ENCODE data around the gene GDNF.

DNA sequence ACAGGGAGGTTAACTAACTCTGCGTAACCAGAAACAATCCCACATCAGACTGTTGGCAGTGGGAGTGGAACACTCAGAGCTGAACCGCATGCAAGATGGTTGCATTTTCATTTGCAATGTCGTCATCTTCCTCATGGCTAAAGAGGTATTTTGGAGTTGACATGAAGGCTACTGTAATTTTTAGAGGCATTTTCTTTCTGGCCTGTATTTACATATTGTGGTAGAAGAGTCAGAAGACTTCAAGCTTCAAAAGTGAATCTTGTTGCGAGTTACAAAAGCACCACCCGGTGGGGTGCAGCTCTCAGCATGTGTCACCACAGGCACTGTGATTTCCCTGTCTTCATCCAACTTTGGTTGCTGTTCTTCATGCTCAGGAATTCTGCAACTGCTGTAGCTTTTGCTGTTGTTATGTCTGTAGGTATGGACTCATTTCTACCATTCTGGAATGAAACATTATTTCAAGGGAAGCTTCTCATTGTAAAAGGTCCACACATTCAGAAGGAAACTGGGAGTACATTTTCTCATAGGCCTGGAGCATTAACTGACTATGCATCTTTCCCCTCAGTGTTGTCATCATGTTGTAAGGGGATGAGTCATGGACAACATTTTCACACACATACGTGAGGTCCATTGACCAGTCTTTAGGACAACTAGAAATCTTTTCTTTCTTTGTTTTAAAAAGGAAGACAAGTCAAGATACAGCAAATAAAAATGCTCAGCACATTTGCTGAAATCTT is 35.4 kb upstream of the GDNF start:
- TF ChIP-seq, protein P1, sequence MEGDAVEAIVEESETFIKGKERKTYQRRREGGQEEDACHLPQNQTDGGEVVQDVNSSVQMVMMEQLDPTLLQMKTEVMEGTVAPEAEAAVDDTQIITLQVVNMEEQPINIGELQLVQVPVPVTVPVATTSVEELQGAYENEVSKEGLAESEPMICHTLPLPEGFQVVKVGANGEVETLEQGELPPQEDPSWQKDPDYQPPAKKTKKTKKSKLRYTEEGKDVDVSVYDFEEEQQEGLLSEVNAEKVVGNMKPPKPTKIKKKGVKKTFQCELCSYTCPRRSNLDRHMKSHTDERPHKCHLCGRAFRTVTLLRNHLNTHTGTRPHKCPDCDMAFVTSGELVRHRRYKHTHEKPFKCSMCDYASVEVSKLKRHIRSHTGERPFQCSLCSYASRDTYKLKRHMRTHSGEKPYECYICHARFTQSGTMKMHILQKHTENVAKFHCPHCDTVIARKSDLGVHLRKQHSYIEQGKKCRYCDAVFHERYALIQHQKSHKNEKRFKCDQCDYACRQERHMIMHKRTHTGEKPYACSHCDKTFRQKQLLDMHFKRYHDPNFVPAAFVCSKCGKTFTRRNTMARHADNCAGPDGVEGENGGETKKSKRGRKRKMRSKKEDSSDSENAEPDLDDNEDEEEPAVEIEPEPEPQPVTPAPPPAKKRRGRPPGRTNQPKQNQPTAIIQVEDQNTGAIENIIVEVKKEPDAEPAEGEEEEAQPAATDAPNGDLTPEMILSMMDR (IDR thresholded peaks at IDR 0.05): no peak
- TF ChIP-seq REST (IDR thresholded peaks at IDR 0.05; ENCODE audit: insufficient read depth in 1 of 2, low read depth in 2 of 2, low read length in 1 of 2) (no peak), SIN3A (IDR thresholded peaks at IDR 0.05; ENCODE audit: borderline replicate concordance, insufficient read depth, low read depth, low read length) (no peak), POLR2AphosphoS5 (IDR thresholded peaks at IDR 0.05; ENCODE audit: low read depth, low read length) (no peak)

Measured in Panc1 (cell line).